Left renal pelvis (tissue), 4 donors: ENCODE data around the gene MLPH. TPM values are rescaled to one million over a fixed set of nuclear protein-coding genes. Genes with fewer than 3 reads are reported as not detected.
A peak's percentile ranks its signal among the peaks of the same experiment; 100 is the strongest.
"Not testable (repeated sequence)": the region's sequence is repeated elsewhere in the genome, so short reads cannot be mapped to it uniquely, and the experiment has no call there.

Experiments used
- DNase-seq, 4 donors: peaks; one replicate each; pipeline ENCODE4 v3.0.0-alpha.2; 2013; ENCODE audit warnings: low read depth in 4 of 4, low spot score in 3 of 4
- polyA plus RNA-seq, 4 donors: library from polyadenylated mRNA; unstranded; fragments of 120-200 nt; gene quantifications; one replicate each; pipeline ENCODE4 v1.2.1, GENCODE V29; 2013; ENCODE audit not compliant: insufficient read length in 4 of 4

MLPH gene
- polyA plus RNA-seq, 4 donors = 0.94 to 6.5 (median 3.1) TPM

DNA sequence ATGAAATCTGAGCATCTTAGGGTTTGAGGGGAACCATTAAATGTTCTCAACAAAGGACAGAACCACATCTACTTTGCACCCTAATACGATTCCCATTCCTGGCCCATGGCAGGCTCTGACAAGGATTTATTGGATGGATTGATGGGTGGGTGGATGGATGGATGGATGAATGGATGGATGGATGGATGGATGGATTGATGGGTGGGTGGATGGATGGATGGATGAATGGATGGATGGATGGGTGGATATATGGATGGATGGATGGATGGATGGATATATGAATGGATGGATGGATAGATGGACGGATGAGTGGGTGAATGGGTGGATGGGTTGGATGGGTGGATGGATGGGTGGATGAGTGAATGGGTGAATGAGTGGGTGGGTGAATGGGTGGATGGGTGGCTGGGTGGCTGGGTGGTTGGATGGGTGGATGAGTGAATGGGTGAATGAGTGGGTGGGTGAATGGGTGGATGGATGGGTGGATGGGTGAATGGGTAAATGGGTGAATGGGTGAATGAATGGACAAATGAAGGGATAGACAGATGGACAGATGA is 29.6 kb upstream of the MLPH start:
- DNase-seq = no peak

DNA sequence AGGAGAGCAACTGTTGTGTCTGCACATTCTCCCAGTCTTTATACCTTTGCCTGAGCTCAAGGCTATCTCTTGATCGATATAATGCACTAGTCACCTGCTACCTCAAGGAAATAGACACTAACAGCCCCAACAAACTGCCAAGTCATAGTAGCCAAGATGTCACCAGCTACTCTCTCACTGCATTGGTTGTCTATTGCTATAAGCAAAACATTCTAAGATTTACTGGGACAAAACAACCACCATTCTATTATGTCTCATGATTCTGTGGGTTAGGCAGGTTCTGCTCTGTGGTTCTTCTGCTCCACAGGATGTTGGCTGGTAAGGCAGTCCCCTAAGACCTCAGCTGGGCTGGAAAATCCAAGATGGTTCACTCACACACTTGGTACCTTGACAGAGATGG is 28.5 kb upstream of the MLPH start:
- DNase-seq = no peak

DNA sequence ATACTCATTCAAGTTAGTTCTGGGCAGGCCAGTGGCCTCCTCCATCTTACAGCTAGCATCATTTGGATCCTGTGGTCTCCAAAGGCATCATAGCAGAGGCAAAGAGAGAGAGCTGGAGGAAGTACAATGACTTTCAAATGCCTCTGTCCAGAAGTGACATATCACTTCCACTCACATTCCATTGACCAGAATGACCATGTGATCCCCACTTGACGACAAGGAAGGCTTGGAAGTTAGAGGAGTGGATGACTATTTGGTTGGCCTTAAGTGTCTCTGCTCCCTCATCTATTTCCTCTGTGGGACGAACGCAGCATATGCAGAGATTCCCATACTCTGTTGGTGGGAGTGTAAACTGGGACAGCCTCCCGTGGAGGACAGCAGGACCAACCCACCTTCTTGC is 27.8 kb upstream of the MLPH start:
- DNase-seq = no peak

DNA sequence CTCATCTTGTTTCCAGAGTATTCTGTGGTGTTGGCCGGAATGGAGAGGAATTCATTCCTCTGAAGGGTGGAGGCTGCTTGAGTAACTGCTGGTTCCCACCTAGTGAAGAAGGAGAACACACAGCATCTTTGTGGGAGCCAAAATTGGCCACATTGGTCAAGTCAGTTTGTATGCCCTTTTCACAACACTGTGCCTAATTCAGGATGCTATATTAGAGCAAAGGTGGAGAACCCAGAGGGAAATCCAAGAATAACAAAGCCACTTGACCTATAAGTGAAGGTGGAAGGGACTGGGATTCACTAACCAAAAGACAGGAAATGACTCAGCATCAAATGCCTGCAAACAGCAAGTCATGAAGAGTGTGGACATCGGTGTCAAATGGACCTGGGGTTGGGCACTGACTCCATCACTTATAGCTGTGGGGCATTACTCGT is 27.3 kb upstream of the MLPH start:
- no peak for DNase-seq

DNA sequence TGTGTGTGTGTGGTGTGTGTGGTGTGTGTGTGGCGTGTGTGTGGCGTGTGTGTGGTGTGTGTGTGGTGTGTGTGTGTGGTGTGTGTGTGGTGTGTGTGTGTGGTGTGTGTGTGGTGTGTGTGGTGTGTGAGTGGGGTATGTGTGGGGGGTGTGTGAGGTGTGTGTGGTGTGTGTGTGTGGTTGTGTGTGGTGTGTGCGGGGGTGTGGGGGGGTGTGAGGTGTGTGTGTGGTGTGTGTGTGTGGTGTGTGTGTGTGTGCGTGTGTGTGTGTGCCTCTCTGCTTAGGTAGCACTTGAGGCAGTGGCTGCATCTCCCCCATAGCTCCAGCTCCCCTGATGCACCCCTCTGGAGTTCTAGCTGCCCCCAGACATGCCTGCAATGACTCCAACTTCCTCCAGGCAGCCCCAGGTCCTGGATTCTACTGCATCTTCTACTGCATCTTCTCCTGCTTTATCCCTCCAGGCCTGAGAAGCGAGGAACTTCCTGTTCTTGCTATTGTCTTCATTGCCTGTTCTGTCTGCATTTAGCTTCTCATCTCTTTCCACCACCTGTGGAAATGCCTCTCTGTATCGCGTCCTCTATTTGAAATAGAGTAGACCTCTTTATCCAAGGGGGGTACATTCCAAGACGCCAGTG is 22.2 kb upstream of the MLPH start:
- no peak for DNase-seq

DNA sequence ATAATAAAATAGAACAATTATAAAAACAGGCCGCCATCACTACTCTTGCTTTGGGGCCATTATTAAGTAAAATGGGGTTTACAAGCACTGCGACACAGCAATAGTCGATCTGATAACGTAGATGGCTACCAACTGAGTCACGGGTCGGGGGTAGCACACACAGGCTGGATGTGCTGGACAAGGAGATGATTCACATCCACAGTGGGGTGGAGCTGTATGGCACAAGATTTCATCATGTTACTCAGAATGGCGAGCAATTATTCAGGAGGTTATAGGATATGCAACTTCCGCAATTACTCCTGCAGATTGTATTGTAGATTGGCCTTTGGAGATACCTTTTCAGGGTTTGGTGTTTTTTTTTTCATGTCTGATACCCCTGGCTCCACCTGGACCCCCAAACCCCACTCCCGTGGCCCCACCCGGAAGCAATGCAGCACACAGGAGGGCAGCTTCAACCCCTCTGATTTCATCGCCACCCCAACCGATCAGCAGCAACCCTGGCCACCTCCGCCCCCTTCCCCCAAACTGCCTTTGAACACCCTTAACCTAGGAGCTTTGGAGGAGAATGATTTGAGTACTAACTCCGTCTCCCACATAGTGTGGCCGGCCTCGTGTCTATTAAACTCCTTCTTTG is 21.4 kb upstream of the MLPH start:
- DNase-seq = no peak

DNA sequence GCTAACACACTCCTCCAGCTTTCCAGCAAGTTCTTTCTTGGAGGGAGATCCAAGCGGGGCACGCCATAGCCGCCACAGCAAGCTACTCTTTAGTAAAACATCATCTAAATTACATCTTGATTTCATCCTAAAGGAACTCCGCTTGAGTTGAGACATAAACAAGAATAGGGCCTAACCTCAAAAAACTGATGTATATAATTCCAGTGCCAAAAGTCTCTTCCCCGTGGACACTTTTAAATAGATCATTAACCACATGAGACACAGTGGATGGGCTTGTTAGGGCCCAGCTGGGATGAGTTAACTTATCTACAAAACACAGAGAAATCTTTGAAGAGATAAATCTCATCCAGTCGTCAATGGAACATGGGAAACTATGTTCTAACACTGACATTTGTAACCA is 20.8 kb upstream of the MLPH start:
- no peak for DNase-seq

DNA sequence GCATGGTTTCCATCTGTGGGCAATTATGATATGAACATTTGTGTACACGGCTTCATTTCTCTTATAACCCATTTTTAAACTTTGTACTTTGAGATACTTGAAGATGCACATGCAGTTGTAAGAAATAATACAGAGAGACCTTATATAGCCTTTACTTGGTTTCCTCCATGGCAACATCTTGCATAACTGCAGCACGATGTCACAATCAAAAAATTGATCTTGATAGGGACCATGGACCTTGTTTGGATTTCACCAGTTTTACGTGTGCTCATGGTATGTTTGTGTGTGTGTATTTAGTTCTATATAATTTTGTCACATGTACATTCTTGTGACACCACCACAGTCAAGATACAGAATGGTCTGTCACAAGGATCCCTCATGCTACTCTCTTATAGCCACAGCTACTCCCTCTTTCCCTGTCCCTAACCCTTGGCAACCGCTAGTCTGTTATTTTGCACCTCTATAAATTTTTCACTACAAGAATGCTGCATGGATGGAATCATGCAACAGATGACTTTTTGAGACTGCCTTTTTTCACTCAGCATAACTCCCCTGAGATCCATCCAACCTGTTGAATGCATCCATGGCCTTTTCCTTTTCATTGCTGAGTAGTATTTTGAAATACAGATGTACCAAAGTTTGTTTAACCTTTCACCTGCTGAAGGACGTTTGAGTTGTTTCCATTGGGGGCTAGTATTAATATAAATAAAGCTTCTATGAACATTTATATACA is 19.4 kb upstream of the MLPH start:
- DNase-seq = no peak

DNA sequence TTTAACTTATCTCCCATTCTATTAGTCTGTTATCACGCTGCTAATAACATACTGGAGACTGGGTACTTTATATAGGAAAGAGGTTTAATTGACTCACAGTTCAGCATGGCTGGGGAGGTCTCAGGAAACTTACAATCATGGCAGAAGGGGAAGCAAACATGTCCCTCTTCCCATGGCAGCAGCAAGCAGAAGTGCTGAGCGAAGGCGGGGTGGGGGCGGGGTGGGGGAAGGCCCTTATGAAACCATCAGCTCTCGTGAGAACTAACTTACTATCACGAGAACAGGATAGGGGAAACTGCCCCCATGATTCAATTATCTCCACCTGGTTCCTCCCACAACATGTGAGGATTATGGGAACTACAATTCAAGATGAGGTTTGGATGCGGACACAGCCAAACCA is 17.6 kb upstream of the MLPH start:
- not testable (repeated sequence) for DNase-seq

DNA sequence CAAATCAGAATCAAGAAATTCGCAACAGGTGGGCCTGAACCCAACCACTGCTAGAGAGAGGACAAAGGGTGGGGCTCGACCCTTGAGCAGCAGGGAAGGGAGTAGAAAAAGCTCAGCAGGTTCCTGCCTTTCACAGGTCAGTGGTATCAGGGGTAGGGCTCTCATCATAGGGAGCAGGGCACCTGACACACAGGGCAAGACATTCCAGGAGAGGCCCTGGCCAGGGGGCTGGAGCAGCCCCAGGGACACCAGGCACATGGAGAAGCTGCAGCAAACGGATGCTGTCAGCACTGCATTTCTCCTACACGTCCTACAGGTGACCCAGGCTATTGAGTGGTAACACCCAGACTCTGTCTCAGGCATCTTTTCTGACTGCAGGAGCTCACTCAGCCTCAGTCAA is 17.2 kb upstream of the MLPH start:
- no peak for DNase-seq

DNA sequence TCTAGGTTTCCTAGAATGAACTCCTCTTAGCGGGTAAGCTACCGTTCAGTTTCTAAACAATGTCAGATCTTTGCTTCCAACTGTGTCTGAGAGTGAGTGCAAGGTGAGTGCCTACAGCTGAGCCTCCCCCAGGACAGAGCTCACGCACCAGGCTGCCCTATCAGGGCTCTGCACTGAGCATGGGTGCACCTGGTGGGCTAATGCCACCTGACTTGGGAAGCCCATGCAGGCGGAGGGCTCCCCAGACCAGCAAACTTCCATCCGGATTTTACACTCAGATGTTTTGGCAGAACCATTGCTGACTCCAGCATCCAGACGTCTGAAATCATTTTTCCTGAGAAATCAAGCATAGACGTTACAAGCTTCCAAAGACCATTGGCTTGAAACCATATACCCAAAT is 16.1 kb upstream of the MLPH start:
- no peak for DNase-seq

DNA sequence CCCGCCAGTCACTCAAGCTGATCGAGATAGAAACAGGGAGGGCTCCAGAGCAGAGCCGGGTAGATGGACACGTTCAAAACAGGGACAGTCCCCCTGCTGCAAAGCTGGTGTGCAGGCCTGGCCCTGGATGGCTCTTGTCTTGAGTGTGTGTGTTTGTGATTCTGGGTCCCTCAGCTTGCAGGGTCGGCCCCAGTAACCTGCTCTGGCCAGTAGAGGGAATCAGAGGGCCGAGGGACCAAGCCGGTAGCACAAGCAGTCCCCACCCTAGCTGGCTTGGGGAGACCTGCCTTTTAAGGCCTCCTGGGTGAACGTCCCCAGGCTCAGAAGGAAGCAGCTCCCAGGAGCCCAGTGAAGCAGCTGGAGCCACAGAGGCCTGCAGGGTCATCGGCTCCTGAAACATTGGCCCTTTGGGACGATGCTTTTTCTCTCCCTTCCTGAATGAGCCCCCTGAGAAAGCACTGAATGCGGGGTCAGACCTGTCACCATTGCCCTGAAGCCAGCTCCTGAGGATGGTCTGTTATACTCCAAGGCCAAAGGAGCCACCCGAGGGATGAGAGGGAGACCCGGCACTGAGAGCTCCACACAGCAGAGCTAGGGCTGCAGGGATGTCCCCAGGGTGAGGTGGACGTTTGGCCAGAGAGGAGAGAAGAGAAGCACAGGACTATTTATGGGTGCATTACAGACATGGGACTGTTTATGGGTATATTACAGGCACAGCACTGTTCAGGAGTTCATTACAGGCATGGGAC is 15.4 kb upstream of the MLPH start:
- no peak for DNase-seq

DNA sequence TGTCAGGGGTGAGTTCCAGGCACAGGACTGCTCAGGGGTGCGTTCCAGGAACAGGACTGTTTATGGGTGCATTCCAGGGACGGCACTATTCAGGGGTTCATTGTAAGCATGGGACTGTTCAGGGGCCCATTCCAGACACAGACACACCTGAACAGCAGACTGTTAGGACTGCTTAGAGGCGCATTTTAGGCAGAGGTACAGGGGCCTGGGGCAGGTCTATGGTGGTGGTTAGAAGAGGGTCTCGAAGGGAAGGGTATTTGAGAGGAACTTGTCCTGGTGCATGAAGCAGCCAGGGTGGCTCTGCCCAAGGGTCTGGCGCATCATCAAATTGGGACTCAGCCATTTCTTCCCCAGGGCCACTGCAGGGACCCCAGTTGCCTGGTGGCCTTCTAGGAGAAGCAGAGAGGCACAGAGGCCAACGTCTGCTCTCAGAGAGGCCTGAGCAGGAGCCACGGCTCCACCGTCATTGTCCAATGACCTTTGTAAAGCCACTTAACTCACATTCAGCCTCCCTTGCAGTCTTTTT is 14.8 kb upstream of the MLPH start:
- DNase-seq = no peak

DNA sequence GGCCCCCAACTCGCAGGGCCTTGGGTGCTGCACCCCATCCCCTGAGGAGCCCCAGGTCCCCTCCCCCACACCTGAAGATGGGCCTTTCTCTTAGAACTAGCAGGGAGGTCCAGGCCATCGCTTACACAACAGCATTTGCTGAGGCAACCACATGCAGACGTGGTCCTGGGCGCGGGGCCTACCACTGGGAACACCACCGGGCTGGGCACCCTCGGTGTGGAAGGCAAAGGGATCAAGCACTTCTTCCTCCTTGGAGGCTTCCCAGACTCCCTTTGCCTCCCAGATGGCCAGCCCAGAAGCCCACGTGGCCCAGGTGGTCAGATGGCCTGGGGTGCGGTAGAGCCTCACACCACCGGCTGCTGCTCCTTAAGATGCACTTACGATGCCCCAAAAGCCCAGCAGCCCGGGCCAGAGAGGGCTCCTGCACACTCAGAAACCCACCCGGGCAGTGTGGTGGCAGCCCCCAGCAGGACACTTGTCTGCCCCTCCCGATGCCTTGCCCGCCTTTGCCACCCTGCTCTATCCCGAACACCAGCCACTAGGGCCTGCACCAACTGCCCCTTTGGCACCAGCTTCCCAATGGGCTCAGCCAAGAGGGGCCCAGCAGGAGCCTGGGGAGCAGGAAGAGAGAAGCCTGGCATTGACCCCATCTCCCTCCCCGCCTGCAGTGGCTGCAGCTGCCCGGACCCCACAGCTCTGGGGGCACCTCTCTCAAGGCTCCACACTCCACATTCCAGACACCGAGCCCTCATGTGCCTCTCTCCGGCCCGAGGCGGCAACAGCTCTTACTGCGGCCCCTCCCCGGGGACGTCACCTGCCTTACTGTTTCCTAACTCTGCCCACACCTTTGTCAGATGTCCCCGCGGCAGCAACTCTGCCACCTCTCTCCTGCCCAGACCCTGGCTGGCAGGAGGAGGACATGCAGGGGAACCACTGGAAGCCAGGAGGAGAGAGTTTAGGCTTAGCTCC is 13.9 kb upstream of the MLPH start:
- no peak for DNase-seq

DNA sequence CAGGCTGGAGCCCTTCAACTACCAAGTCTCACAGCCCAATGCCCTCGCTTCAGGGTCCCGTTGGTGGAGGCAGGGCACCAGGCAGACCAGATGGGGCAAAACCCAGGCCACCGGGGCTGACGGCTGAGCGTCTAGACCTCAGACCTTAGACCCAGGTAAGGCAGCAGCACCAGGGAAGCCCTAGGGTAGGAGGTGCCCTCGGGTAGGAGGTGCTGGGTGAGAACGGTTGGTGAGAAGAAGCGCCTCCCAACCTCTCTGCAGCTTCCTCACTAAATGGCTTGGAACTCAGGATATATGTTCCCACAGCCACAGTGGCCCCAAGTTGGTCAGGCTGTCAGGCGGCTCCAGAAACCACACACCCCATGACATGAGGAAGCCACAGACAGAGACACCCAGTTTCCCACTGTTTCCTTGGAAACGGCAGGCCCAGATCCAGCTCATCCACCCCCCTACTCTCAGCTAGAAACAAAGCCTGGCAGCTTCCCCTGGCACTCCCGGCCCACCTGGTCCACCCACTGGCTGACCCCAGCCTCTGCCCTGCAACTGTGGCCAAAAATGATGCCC is 13.1 kb upstream of the MLPH start:
- DNase-seq = no peak

DNA sequence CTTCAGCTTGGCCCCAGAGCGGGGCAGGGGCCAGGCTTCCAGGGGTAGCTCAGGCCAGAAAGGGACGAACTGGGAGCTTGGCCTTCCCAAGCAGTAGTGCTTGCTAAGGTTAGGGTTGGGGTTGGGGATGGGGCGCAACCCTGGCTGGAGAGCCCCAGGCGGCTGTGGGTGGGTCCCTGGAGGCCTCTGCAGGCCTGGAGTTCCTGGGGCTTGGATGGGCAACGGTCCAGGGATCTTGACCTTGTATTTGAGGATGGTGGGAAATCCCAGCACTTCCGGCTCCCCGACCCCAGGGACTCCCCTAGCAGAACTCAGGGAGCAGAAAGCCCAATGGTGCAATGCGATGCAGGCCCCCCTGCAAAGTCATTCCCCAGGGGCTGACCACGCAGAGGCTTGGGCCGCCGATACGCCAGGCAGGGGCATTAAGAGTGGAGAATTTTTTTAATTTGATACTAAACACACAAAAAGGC is 12.6 kb upstream of the MLPH start:
- no peak for DNase-seq

DNA sequence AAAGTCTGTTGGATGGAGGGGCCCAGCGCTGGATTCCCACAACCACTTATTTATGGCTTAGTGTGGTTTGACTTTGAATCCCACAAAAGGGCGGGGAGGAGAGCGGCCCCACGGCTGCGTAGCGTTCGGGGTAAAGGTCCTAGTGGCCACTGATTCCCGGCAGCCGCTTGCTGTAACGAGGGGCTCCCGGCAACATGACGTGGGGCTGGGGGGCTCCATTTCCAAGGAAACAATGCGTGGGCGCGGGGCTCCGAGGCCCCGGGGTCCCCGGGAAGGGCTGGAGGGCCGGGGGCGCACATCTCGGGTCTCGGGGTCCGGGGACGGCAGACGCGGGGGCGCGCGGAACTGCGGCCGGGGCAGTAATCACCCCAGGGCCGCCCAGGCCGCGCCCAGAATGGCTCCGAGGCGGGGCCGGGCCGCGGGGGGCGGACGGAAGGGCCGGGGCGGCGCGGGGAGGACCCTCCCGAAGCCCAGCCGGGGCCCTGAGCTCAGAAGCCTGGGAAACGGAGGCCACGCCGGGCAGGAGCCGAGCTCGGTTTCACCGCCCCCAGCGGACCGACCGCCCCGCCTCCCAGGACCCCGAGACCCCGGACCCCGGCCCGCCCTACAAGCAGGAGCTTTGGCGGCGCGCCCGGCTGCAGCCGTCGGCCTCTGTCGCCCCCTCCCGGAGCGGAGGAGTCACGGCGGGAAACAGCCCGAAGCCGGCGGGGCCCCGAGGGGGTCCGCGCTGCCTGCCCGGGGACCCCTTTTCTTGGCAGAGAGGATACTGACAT is 11.9 kb upstream of the MLPH start:
- peak in 2 of 4 donors; percentile 67 to 75 for DNase-seq

DNA sequence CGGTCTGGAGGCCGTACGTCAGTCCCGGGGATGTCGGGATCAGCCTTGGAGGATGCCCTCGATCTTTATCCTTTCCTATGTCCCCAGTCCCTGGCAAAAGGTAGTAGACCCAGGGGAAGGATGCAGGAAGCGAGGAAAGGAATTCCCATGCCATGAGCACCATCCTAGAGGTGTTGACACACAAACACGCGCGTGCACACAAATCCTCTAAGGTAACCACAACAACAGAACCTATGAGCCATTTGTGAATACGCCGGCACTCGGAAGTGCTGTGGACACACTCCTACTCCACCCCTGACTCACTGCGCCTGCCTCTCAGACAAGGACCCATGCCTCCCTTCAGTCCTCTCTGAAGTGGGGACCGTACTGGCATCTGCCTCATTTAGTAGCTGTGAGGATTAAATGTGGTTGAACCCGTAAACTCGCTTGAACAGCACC is 11.3 kb upstream of the MLPH start:
- DNase-seq = no peak
